ENCODE data around the gene PTPN11. TPM values are rescaled to one million over a fixed set of nuclear protein-coding genes. Genes with fewer than 3 reads are reported as not detected.
"Not testable (repeated sequence)": the region's sequence is repeated elsewhere in the genome, so short reads cannot be mapped to it uniquely, and the experiment has no call there.

The PTPN11 gene
- polyA plus RNA-seq, 1 donor from 2014 or later: 92.5 TPM

DNA sequence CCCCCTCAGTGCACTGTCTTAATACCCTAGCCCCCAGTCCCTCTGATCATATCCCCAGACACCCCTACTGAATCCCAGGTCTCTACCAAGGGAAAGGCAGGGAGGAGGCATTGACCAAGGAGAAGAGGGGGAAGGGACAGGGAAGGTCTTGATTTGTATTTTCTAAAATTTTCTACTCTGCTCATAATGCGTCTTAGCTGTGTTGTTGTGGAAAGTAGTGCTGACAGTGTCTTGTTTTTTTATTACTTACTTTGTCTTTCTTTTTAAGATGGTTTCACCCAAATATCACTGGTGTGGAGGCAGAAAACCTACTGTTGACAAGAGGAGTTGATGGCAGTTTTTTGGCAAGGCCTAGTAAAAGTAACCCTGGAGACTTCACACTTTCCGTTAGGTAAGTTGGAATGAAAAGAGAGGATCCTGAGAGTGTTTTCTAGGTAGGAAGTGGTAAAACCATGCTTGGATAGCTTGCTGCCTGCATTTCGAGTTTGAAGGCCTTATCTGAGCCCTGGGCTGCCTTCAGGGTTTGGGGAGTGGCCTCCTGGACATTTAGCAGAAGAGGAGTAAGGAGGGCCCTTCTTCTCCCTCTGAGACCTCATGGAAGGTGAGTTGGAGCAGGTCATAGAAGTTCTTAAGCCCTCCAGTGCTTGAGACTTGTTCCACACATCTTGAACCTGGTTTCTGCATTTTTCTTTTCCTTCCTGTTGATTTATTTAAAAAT, 27.4 kb downstream of the PTPN11 start:
- Histone ChIP-seq H3K9ac (ENCODE audit: low read length) (no peak overlapping the region), H3K9me3 (ENCODE audit: low read length) (no peaks in the 10 kb centered on the region), H2AFZ (ENCODE audit: low read depth, low read length) (no peak overlapping the region), H3K36me3 (ENCODE audit: insufficient read depth, low read length) (no peaks in the 10 kb centered on the region), H3K79me2 (replicated peaks; ENCODE audit: insufficient read depth, low read length) (no peaks in the 10 kb centered on the region), H4K20me1 (ENCODE audit: insufficient read depth) (no peaks in the 10 kb centered on the region), H3K9me2 (ENCODE audit: insufficient read depth, low read length) (no peaks in the 10 kb centered on the region), H3K4me3 (ENCODE audit: low read length) (no peak overlapping the region), H3F3A (ENCODE audit: insufficient read depth, low read length, poor library complexity, severe bottlenecking) (no peaks in the 10 kb centered on the region), H3K27ac (ENCODE audit: low read length) (no peak overlapping the region), H3K27me3 (ENCODE audit: insufficient read depth, low read depth, low read length) (no peaks in the 10 kb centered on the region), H3K4me2 (ENCODE audit: low read length) (no peak overlapping the region)
- TF ChIP-seq EP300 (conservative IDR thresholded peaks at IDR 0.05; ENCODE audit: poor library complexity, severe bottlenecking) (no peak), POLR2AphosphoS5 (IDR thresholded peaks at IDR 0.05) (no peak), RAD21 (conservative IDR thresholded peaks at IDR 0.05) (no peak), SMC3 (conservative IDR thresholded peaks at IDR 0.05; ENCODE audit: poor library complexity) (no peak), MXI1 (conservative IDR thresholded peaks at IDR 0.05; ENCODE audit: poor library complexity, severe bottlenecking) (no peak), EZH2 (IDR thresholded peaks at IDR 0.05; ENCODE audit: borderline replicate concordance, insufficient read depth, low read length, poor library complexity, severe bottlenecking) (no peak), TAF1 (IDR thresholded peaks at IDR 0.05; ENCODE audit: low read depth) (no peak)
- TF ChIP-seq, protein P1, sequence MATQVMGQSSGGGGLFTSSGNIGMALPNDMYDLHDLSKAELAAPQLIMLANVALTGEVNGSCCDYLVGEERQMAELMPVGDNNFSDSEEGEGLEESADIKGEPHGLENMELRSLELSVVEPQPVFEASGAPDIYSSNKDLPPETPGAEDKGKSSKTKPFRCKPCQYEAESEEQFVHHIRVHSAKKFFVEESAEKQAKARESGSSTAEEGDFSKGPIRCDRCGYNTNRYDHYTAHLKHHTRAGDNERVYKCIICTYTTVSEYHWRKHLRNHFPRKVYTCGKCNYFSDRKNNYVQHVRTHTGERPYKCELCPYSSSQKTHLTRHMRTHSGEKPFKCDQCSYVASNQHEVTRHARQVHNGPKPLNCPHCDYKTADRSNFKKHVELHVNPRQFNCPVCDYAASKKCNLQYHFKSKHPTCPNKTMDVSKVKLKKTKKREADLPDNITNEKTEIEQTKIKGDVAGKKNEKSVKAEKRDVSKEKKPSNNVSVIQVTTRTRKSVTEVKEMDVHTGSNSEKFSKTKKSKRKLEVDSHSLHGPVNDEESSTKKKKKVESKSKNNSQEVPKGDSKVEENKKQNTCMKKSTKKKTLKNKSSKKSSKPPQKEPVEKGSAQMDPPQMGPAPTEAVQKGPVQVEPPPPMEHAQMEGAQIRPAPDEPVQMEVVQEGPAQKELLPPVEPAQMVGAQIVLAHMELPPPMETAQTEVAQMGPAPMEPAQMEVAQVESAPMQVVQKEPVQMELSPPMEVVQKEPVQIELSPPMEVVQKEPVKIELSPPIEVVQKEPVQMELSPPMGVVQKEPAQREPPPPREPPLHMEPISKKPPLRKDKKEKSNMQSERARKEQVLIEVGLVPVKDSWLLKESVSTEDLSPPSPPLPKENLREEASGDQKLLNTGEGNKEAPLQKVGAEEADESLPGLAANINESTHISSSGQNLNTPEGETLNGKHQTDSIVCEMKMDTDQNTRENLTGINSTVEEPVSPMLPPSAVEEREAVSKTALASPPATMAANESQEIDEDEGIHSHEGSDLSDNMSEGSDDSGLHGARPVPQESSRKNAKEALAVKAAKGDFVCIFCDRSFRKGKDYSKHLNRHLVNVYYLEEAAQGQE (IDR thresholded peaks at IDR 0.05; ENCODE audit: borderline replicate concordance): no peak
- TF ChIP-seq, protein P2, sequence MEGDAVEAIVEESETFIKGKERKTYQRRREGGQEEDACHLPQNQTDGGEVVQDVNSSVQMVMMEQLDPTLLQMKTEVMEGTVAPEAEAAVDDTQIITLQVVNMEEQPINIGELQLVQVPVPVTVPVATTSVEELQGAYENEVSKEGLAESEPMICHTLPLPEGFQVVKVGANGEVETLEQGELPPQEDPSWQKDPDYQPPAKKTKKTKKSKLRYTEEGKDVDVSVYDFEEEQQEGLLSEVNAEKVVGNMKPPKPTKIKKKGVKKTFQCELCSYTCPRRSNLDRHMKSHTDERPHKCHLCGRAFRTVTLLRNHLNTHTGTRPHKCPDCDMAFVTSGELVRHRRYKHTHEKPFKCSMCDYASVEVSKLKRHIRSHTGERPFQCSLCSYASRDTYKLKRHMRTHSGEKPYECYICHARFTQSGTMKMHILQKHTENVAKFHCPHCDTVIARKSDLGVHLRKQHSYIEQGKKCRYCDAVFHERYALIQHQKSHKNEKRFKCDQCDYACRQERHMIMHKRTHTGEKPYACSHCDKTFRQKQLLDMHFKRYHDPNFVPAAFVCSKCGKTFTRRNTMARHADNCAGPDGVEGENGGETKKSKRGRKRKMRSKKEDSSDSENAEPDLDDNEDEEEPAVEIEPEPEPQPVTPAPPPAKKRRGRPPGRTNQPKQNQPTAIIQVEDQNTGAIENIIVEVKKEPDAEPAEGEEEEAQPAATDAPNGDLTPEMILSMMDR (IDR thresholded peaks at IDR 0.05; ENCODE audit: poor library complexity, severe bottlenecking): no peak

DNA sequence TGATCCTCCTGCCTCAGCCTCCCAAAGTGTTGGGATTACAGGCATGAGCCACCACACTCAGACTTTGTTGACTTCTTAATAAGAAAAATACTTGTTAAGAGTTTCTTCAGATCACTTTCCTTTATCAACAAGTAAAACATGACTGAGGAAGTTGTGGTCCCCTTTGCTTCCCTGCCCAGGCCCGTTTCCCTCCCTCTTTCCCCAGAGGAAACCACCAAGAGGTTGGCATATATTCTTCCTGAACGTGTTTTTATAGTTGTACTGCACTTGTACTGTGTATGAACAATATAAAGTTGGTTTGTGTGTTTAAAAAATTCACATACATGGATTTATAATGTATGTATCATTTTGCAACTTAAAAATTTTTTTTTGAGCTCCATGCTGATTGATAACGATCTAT, 28.4 kb downstream of the PTPN11 start:
- Histone ChIP-seq H3K9me3 (ENCODE audit: low read length) (no peaks in the 10 kb centered on the region), H3K79me2 (replicated peaks; ENCODE audit: insufficient read depth, low read length) (no peaks in the 10 kb centered on the region), H3F3A (ENCODE audit: insufficient read depth, low read length, poor library complexity, severe bottlenecking) (no peaks in the 10 kb centered on the region), H3K4me2 (ENCODE audit: low read length) (no peak overlapping the region), H3K9me2 (ENCODE audit: insufficient read depth, low read length) (no peaks in the 10 kb centered on the region), H2AFZ (ENCODE audit: low read depth, low read length) (no peak overlapping the region), H3K36me3 (ENCODE audit: insufficient read depth, low read length) (no peaks in the 10 kb centered on the region), H3K27me3 (ENCODE audit: insufficient read depth, low read depth, low read length) (no peaks in the 10 kb centered on the region), H3K9ac (ENCODE audit: low read length) (no peak overlapping the region), H4K20me1 (ENCODE audit: insufficient read depth) (no peaks in the 10 kb centered on the region), H3K27ac (ENCODE audit: low read length) (no peak overlapping the region), H3K4me3 (ENCODE audit: low read length) (no peak overlapping the region)
- TF ChIP-seq SMC3 (conservative IDR thresholded peaks at IDR 0.05; ENCODE audit: poor library complexity) (no peak), MXI1 (conservative IDR thresholded peaks at IDR 0.05; ENCODE audit: poor library complexity, severe bottlenecking) (no peak), EP300 (conservative IDR thresholded peaks at IDR 0.05; ENCODE audit: poor library complexity, severe bottlenecking) (no peak), EZH2 (IDR thresholded peaks at IDR 0.05; ENCODE audit: borderline replicate concordance, insufficient read depth, low read length, poor library complexity, severe bottlenecking) (no peak), POLR2AphosphoS5 (IDR thresholded peaks at IDR 0.05) (no peak), RAD21 (conservative IDR thresholded peaks at IDR 0.05) (no peak), TAF1 (IDR thresholded peaks at IDR 0.05; ENCODE audit: low read depth) (no peak)
- TF ChIP-seq, protein P2 (IDR thresholded peaks at IDR 0.05; ENCODE audit: poor library complexity, severe bottlenecking): no peak
- TF ChIP-seq, protein P1 (IDR thresholded peaks at IDR 0.05; ENCODE audit: borderline replicate concordance): no peak

DNA sequence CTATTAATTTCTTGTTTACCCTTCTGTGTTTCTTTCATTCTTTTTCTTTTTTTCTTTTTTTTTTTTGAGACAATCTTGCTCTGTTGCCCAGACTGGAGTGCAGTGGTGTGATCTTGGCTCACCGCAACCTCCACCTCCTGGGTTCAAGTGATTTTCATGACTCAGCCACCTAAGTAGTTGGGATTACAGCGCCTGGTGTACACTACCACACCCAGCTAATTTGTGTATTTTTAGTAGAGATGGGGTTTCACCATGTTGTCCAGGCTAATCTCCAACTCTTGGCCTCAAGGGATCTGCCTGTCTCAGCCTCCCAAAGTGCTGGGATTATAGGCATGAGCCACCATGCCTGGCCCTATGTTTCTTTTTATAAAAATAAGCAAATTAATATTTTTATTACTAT, 29.4 kb downstream of the PTPN11 start:
- H3K9ac ChIP-seq (ENCODE audit: low read length); H3K79me2 ChIP-seq (replicated peaks; ENCODE audit: insufficient read depth, low read length); H3K4me2 ChIP-seq (ENCODE audit: low read length); H3K36me3 ChIP-seq (ENCODE audit: insufficient read depth, low read length); H3K4me3 ChIP-seq (ENCODE audit: low read length); H3K27me3 ChIP-seq (ENCODE audit: insufficient read depth, low read depth, low read length); H3K9me2 ChIP-seq (ENCODE audit: insufficient read depth, low read length); H3K9me3 ChIP-seq (ENCODE audit: low read length); H2AFZ ChIP-seq (ENCODE audit: low read depth, low read length); H3F3A ChIP-seq (ENCODE audit: insufficient read depth, low read length, poor library complexity, severe bottlenecking); H3K27ac ChIP-seq (ENCODE audit: low read length); H4K20me1 ChIP-seq (ENCODE audit: insufficient read depth): not testable (repeated sequence)
